GM23248 (cell line): Measurements from ENCODE around the gene RET.

Source experiments
- EZH2 ChIP-seq: fragments of 200-600 bp; sonication (generic); IDR thresholded peaks from 2 replicates; pipeline ENCODE4 v1.6.1; 2018; ENCODE audit warnings: antibody characterized with exemption, mild to moderate bottlenecking; ENCODE audit not compliant: insufficient read depth, poor library complexity, severe bottlenecking
- EZH2phosphoT487 ChIP-seq: fragments of 200-600 bp; sonication (generic); IDR thresholded peaks from 2 replicates; pipeline ENCODE4 v1.6.1; 2018; ENCODE audit warnings: antibody characterized with exemption, moderate library complexity, mild to moderate bottlenecking, low read depth; ENCODE audit not compliant: insufficient read depth

DNA sequence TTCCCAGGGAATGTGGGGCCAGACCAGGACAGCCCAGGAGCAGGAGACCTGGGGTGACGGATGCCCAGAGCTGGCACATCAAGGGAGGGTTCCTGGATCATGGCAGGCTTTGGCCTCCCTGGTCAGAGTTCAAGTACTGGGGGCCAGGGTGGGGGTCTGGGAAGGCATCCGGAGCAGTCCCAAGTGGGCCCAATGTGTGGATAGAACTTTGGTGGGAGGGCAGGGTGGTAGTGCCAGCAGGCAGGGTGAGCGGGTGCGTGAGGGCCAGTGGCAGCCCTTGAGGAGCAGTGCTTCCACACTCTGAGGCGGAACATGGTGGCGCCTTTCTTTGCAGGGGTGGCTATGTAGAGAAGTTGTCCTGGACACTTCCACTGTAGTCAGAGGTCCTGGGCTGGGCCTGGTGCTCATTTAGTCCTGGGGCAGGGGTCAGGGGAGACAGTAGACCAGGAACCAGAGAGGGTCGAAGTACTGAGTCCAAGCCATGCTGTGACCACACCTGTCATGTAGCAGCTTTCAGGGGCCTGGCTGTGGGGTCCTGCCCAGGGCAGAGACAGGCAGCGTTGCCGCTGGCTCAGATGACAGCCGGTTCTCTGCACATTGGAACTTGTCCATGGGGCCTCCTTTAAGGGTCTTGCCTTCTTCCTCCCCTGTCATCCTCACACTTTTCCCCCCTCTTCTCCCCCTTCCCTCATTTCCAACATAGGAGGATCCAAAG is 39.2 kb downstream of the RET start:
- TF ChIP-seq EZH2phosphoT487 (no peak), EZH2 (no peak)
